GM06990 (cell line): Measurements from ENCODE around the gene GALNT13.

Experiments
- DNase-seq: peaks from one replicate; pipeline ENCODE4 v3.0.0-alpha.2; 2011; ENCODE audit not compliant: insufficient read length; ENCODE audit errors: extremely low read depth
- H3K27me3 ChIP-seq: replicated peaks from 2 replicates; pipeline ENCODE4 v1.6.0; 2011; ENCODE audit warnings: low read length; ENCODE audit not compliant: control insufficient read depth, insufficient read depth
- H3K36me3 ChIP-seq: 2 replicates; pipeline ENCODE4 v1.5.1; 2011; ENCODE audit warnings: low read length; ENCODE audit not compliant: control insufficient read depth, insufficient read depth
- H3K4me3 ChIP-seq: replicated peaks from 2 replicates; pipeline ENCODE4 v1.5.1; 2011; ENCODE audit warnings: low read depth, mild to moderate bottlenecking, control low read depth, low read length
- TF ChIP-seq, protein P1 (sequence below): IDR thresholded peaks from 2 replicates; pipeline ENCODE4 v1.5.1; 2011; ENCODE audit warnings: low read length, control low read depth, mild to moderate bottlenecking, inconsistent platforms; ENCODE audit not compliant: insufficient read depth, poor library complexity, severe bottlenecking

Gene GALNT13

DNA sequence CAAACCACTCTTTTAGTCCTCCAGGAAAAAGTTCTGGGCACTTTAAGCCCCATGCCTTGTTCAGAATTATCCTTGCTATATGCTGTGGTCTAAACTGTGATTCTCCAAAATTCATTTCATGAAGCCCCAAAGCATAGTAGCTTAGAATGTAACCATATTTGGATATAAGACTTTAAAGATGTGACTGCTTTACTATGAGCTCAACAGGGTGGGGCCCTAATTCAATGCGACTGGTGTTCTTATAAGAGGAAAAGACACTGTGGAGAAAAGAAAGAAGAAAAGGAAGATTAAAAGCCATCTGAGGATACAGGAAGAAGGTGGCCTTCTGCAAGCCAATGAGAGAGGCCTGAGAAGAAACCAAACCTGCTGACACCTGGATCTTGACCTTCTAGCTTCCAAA lies 174.8 kb downstream of the GALNT13 start:
- H3K36me3 ChIP-seq: no peaks in the 10 kb centered on the region
- DNase-seq: no peak
- no peak overlapping the region for H3K4me3 ChIP-seq
- TF ChIP-seq, protein P1, sequence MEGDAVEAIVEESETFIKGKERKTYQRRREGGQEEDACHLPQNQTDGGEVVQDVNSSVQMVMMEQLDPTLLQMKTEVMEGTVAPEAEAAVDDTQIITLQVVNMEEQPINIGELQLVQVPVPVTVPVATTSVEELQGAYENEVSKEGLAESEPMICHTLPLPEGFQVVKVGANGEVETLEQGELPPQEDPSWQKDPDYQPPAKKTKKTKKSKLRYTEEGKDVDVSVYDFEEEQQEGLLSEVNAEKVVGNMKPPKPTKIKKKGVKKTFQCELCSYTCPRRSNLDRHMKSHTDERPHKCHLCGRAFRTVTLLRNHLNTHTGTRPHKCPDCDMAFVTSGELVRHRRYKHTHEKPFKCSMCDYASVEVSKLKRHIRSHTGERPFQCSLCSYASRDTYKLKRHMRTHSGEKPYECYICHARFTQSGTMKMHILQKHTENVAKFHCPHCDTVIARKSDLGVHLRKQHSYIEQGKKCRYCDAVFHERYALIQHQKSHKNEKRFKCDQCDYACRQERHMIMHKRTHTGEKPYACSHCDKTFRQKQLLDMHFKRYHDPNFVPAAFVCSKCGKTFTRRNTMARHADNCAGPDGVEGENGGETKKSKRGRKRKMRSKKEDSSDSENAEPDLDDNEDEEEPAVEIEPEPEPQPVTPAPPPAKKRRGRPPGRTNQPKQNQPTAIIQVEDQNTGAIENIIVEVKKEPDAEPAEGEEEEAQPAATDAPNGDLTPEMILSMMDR: no peak
- no peaks in the 10 kb centered on the region for H3K27me3 ChIP-seq

DNA sequence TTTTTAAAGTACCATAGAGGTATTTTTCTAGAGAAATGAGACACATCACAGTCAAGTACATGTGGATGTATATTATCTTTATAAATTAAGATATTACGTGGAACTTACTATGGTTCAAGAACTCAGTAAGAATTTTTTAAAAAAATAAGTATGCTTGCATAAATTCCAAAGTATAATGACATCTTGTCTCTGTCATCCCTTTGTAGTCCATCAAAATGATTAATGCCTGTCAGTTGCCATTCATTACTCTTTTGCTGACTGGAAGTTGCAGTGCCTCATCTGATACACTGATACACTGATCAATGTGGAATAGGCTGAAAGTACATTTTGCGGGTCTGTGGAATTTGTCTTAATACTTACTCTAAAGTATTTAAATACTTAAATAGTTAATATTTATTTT lies 177.2 kb downstream of the GALNT13 start:
- TF ChIP-seq, protein P1: no peak
- Histone ChIP-seq H3K36me3 (no peaks in the 10 kb centered on the region), H3K27me3 (no peaks in the 10 kb centered on the region), H3K4me3 (no peak overlapping the region)
- no peak for DNase-seq

DNA sequence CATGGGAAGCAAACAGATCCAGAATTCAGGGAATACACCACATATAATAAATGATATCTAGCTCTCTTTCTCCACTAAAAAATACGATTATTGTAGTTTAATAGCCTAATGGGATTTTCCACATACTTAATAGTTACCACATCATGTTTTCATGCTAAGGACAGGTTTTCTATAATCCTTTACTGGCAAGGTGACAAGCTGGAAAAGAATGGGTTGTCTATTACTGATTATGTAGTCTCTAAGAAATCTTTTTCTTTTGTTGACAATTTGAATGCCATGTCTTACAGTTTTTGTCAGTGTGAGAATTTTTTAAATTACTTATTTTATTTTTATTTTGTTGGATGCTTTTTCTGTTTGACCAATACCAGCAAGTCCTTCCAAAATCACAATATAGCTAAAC lies 177.8 kb downstream of the GALNT13 start:
- TF ChIP-seq, protein P1: no peak
- no peaks in the 10 kb centered on the region for H3K36me3 ChIP-seq
- no peaks in the 10 kb centered on the region for H3K27me3 ChIP-seq
- DNase-seq: no peak
- no peak overlapping the region for H3K4me3 ChIP-seq

DNA sequence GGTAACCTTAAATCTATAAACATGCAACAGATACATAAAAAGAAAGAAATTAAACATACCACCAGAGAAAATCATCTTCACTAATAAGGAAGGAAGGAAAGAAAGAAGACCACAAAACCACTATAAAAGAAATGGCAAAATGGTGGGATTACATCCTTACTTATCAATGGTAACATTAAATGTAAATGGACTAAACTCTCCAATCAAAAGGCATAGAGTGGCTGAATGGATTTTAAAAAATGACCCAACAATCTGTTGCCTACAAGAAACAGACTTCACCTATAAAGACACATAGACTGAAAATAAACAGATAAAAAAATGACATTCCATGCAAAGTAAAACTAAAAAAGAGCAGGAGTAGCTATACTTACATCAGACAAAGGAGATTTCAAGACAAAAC lies 195.4 kb downstream of the GALNT13 start:
- DNase-seq: no peak
- TF ChIP-seq, protein P1: no peak
- Histone ChIP-seq H3K4me3 (no peak overlapping the region), H3K36me3 (no peaks in the 10 kb centered on the region), H3K27me3 (no peaks in the 10 kb centered on the region)

DNA sequence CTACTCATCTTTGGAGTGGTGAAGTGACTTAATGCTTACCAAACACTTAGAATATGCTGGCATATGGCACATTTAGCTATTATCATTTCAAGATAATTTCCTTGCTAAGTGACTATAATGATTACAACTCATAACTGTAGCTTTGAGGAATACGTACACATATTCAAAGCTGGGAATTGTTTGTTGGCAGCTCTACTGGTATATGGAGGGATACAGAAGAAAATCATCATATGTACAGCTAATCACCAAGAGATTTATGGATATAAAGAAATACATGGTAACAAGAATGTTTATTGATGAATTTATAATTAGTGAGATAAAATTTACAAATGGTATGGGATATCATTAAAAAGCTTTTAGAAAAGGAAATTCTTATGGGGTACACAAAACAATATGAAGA lies 207.2 kb downstream of the GALNT13 start:
- DNase-seq: no peak
- H3K27me3 ChIP-seq: no peaks in the 10 kb centered on the region
- TF ChIP-seq, protein P1: no peak
- no peaks in the 10 kb centered on the region for H3K36me3 ChIP-seq
- no peak overlapping the region for H3K4me3 ChIP-seq

DNA sequence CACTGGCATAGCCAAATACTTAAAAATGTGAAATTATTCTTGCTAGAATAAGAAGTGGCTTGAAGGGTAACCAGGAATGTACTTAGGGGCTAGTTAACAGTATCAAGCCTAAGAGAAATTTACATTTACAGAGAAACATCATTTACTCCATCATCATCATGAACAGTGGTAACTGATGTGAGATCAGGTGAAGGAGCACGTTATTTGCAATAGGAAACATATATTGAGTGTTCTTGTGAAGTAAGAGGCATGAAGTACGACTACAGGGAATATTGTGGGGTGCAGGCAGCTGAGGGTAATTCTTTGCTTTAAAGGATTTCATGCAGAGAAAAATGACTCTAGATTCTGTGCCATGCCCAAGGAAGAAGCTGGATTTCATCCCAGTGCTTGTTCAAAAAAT lies 220.8 kb downstream of the GALNT13 start:
- TF ChIP-seq, protein P1: no peak
- no peak for DNase-seq
- Histone ChIP-seq H3K36me3 (no peaks in the 10 kb centered on the region), H3K27me3 (no peaks in the 10 kb centered on the region), H3K4me3 (no peak overlapping the region)
